H1 (cell line): Measurements from ENCODE around the gene PES1. TPM values are rescaled to one million over a fixed set of nuclear protein-coding genes. Genes with fewer than 3 reads are reported as not detected.

Experiments used
- CTCF ChIA-PET: fragments of 300-600 bp; sonication (Branson Sonifier 250); formaldehyde crosslinking; loops from one replicate; lab custom pipeline; 2021; ENCODE audit not compliant: partially characterized antibody; lab: Charles Lee
- POLR2A ChIA-PET: fragments of 300-600 bp; sonication (Branson Sonifier 250); formaldehyde crosslinking; loops from one replicate; lab custom pipeline; 2021; ENCODE audit warnings: inconsistent platforms; ENCODE audit not compliant: partially characterized antibody; lab: Charles Lee
- DNase-seq, 2 experiments: peaks; one replicate each; pipeline versions ENCODE4 v3.0.0 to v3.0.0-alpha.2; 2010 to 2022; ENCODE audit warnings: low spot score in 2 of 2, low read depth in 1 of 2, mixed read lengths in 1 of 2
- FAIRE-seq: peaks from 2 replicates; lab custom pipeline; 2011; peaks lifted over from hg19 to GRCh38; lab: Jason Lieb, UNC
- H2AFZ ChIP-seq: 2 replicates; pipeline ENCODE4 v1.8.1; 2012; ENCODE audit warnings: low read length, inconsistent platforms
- H2AK5ac ChIP-seq: 2 replicates; pipeline ENCODE4 v1.6.1; 2013; ENCODE audit warnings: low read depth, low read length
- H2BK120ac ChIP-seq: replicated peaks from 2 replicates; pipeline ENCODE3; 2013; ENCODE audit warnings: low read depth, low read length, inconsistent platforms
- H2BK12ac ChIP-seq: 2 replicates; pipeline ENCODE4 v1.6.1; 2013; ENCODE audit warnings: low read depth, low read length
- H2BK15ac ChIP-seq: 2 replicates; pipeline ENCODE4 v1.6.1; 2013; ENCODE audit warnings: low read length
- H2BK20ac ChIP-seq: 2 replicates; pipeline ENCODE4 v1.6.1; 2013; ENCODE audit warnings: low read length
- H2BK5ac ChIP-seq: 2 replicates; pipeline ENCODE4 v1.6.1; 2013; ENCODE audit warnings: low read depth, low read length
- H3K14ac ChIP-seq: 2 replicates; pipeline ENCODE4 v1.6.1; 2013; ENCODE audit warnings: inconsistent platforms; ENCODE audit not compliant: insufficient read length
- H3K18ac ChIP-seq: 2 replicates; pipeline ENCODE4 v1.6.1; 2013; ENCODE audit warnings: low read length; ENCODE audit errors: extremely low read depth
- H3K23ac ChIP-seq: 2 replicates; pipeline ENCODE4 v1.6.1; 2013; ENCODE audit warnings: inconsistent platforms; ENCODE audit not compliant: insufficient read length
- H3K23me2 ChIP-seq: 2 replicates; pipeline ENCODE4 v1.6.1; 2013; ENCODE audit warnings: low read depth, low read length
- H3K27ac ChIP-seq: 2 replicates; pipeline ENCODE4 v1.6.1; 2011; ENCODE audit warnings: low read depth, low read length, inconsistent platforms
- H3K27me3 ChIP-seq, 4 experiments: replicated peaks in 1 of 4; 1 replicate in 1 of 4; 2 replicates in 3 of 4; pipeline versions ENCODE4 v1.6.1 to v1.8.1; 2011 to 2013; ENCODE audit warnings: low read length in 3 of 4, mild to moderate bottlenecking in 3 of 4, inconsistent platforms in 2 of 4, mixed read lengths in 2 of 4, moderate library complexity in 1 of 4; ENCODE audit not compliant: control insufficient read depth in 3 of 4, insufficient read depth in 3 of 4; ENCODE audit errors: extremely low read depth in 1 of 4
- H3K36me3 ChIP-seq, 4 experiments: 2 replicates each; pipeline versions ENCODE4 v1.6.1 to v1.8.1; 2011 to 2013; ENCODE audit warnings: mild to moderate bottlenecking in 4 of 4, low read length in 3 of 4, moderate library complexity in 2 of 4, control low read depth in 1 of 4, inconsistent platforms in 1 of 4; ENCODE audit not compliant: insufficient read depth in 4 of 4, control insufficient read depth in 2 of 4
- H3K4ac ChIP-seq: replicated peaks from 2 replicates; pipeline ENCODE3; 2013; ENCODE audit warnings: low read length, low read depth, mixed read lengths, inconsistent platforms; ENCODE audit not compliant: insufficient read length
- H3K4me1 ChIP-seq, 4 experiments: replicated peaks in 1 of 4; 1 replicate in 1 of 4; 2 replicates in 3 of 4; pipeline versions ENCODE4 v1.6.1 to v1.8.1; 2011 to 2013; ENCODE audit warnings: low read length in 3 of 4, inconsistent platforms in 2 of 4, mixed read lengths in 1 of 4; ENCODE audit not compliant: insufficient read depth in 4 of 4, control insufficient read depth in 3 of 4
- H3K4me2 ChIP-seq, 2 experiments: 2 replicates each; pipeline versions ENCODE4 v1.6.1 to v1.8.1; 2011 to 2013; ENCODE audit warnings: low read depth in 2 of 2, low read length in 2 of 2, control low read depth in 1 of 2, inconsistent platforms in 1 of 2, mild to moderate bottlenecking in 1 of 2; ENCODE audit not compliant: insufficient read depth in 1 of 2
- H3K4me3 ChIP-seq, 4 experiments: fragments of 200-600, 300-600 bp in 1 of 4; sonication (generic), shearing (Covaris generic), sonication (Bioruptor Twin) in 1 of 4; 2 replicates each; pipeline versions ENCODE4 v1.5.1 to v1.8.1; 2011 to 2016; ENCODE audit warnings: low read length in 4 of 4, low read depth in 3 of 4, control low read depth in 2 of 4, inconsistent platforms in 2 of 4, mild to moderate bottlenecking in 2 of 4, mixed read lengths in 1 of 4, moderate library complexity in 1 of 4; ENCODE audit not compliant: insufficient read depth in 2 of 4; ENCODE audit errors: extremely low read depth in 1 of 4
- H3K56ac ChIP-seq: replicated peaks from 2 replicates; pipeline ENCODE3; 2013; ENCODE audit warnings: low read depth, mild to moderate bottlenecking, mixed read lengths, low read length, inconsistent platforms; ENCODE audit not compliant: insufficient read length
- H3K79me1 ChIP-seq: 2 replicates; pipeline ENCODE4 v1.6.1; 2013; ENCODE audit warnings: low read depth, low read length, control low read depth
- H3K79me2 ChIP-seq, 2 experiments: 2 replicates each; pipeline versions ENCODE4 v1.6.1 to v1.8.1; 2012 to 2013; ENCODE audit warnings: low read length in 2 of 2, mild to moderate bottlenecking in 2 of 2, inconsistent platforms in 1 of 2; ENCODE audit not compliant: insufficient read depth in 2 of 2, control insufficient read depth in 1 of 2
- H3K9ac ChIP-seq, 4 experiments: replicated peaks in 1 of 4; 1 replicate in 1 of 4; 2 replicates in 3 of 4; pipeline versions ENCODE4 v1.6.1 to v1.8.1; 2011 to 2013; ENCODE audit warnings: low read depth in 3 of 4, low read length in 3 of 4, control low read depth in 2 of 4, mild to moderate bottlenecking in 2 of 4, moderate library complexity in 2 of 4, inconsistent platforms in 1 of 4; ENCODE audit errors: extremely low read depth in 1 of 4
- H3K9me3 ChIP-seq, 2 experiments: 2 replicates each; pipeline versions ENCODE4 v1.6.1 to v1.8.1; 2012 to 2013; ENCODE audit warnings: mild to moderate bottlenecking in 2 of 2, moderate library complexity in 2 of 2, control low read depth in 1 of 2, inconsistent platforms in 1 of 2, low read depth in 1 of 2, low read length in 1 of 2, mixed read lengths in 1 of 2; ENCODE audit not compliant: insufficient read depth in 2 of 2
- H4K20me1 ChIP-seq, 2 experiments: replicated peaks in 1 of 2; 2 replicates each; pipeline versions ENCODE3 to v1.8.1; 2011 to 2013; ENCODE audit warnings: inconsistent platforms in 2 of 2, low read length in 2 of 2, mild to moderate bottlenecking in 1 of 2; ENCODE audit not compliant: insufficient read depth in 2 of 2, control insufficient read depth in 1 of 2
- H4K5ac ChIP-seq: 2 replicates; pipeline ENCODE4 v1.6.1; 2013; ENCODE audit warnings: low read length, low read depth, mixed read lengths, inconsistent platforms; ENCODE audit not compliant: insufficient read length
- H4K8ac ChIP-seq: 2 replicates; pipeline ENCODE4 v1.8.0; 2013; ENCODE audit warnings: mild to moderate bottlenecking, moderate library complexity, low read length, inconsistent platforms; ENCODE audit not compliant: insufficient read depth; ENCODE audit errors: extremely low read depth
- H4K91ac ChIP-seq: replicated peaks from 2 replicates; pipeline ENCODE3; 2013; ENCODE audit warnings: low read length, mixed read lengths, inconsistent platforms; ENCODE audit not compliant: insufficient read length
- ASH2L ChIP-seq: fragments of 200-600, 300-600 bp; sonication (generic); IDR thresholded peaks from one replicate; pipeline ENCODE4 v1.7.1; 2017; ENCODE audit warnings: low read length
- BACH1 ChIP-seq: IDR thresholded peaks from 2 replicates; pipeline ENCODE4 v1.6.1; 2012; ENCODE audit warnings: low read length, improper control_type of control experiment
- CTBP2 ChIP-seq: IDR thresholded peaks from 2 replicates; pipeline ENCODE4 v1.7.0; 2011; ENCODE audit warnings: borderline replicate concordance, mild to moderate bottlenecking, moderate library complexity, mixed read lengths, low read length; ENCODE audit not compliant: insufficient read depth, insufficient read length
- GTF2F1 ChIP-seq: IDR thresholded peaks from 2 replicates; pipeline ENCODE4 v1.6.1; 2012; ENCODE audit warnings: low read depth, low read length, improper control_type of control experiment, borderline replicate concordance
- KDM4A ChIP-seq: IDR thresholded peaks from one replicate; pipeline ENCODE4 v1.7.1; 2012; ENCODE audit warnings: low read depth, mild to moderate bottlenecking, moderate library complexity, low read length, inconsistent platforms; ENCODE audit not compliant: severe bottlenecking
- MAFK ChIP-seq: IDR thresholded peaks from 2 replicates; pipeline ENCODE4 v1.6.1; 2012; ENCODE audit warnings: low read depth, mild to moderate bottlenecking, improper control_type of control experiment, low read length
- SAP30 ChIP-seq: fragments of 300-600 bp; sonication (generic); IDR thresholded peaks from 2 replicates; pipeline ENCODE4 v1.7.1; 2012; ENCODE audit warnings: low read length, moderate library complexity, mild to moderate bottlenecking, inconsistent platforms; ENCODE audit not compliant: insufficient read depth, insufficient replicate concordance
- SP1 ChIP-seq: IDR thresholded peaks from 2 replicates; pipeline ENCODE4 v1.6.1; 2011; ENCODE audit warnings: low read depth, low read length
- USF2 ChIP-seq: IDR thresholded peaks from 2 replicates; pipeline ENCODE4 v1.6.1; 2011; ENCODE audit warnings: low read length, improper control_type of control experiment
- WGBS, 2 experiments: shearing (Covaris generic) in 1 of 2; methylation state at CpG; one replicate each; pipeline versions ENCODE4 v1.1.6 to v1.1.7; 2013 to 2015; ENCODE audit warnings: low lambda C conversion rate in 2 of 2, mixed read lengths in 2 of 2, inconsistent platforms in 1 of 2, low coverage in 1 of 2, missing lambda C conversion rate in 1 of 2; ENCODE audit not compliant: insufficient replicate concordance in 2 of 2, insufficient coverage in 1 of 2, insufficient read length in 1 of 2; ENCODE audit errors: extremely low coverage in 1 of 2, missing lambda C conversion rate in 1 of 2; 5-methylcytosine and 5-hydroxymethylcytosine counted together
- polyA plus RNA-seq, 7 experiments: library from polyadenylated mRNA; depleted of rRNA in 3 of 7; stranded (reverse) in 5 of 7; unstranded in 2 of 7; fragments of >200 nt in 5 of 7; fragments of 200-250 nt in 2 of 7; gene quantifications; 1 replicate in 5 of 7; 2 replicates in 1 of 7; 4 replicates in 1 of 7; pipeline versions ENCODE4 v1.2.1 to v1.2.3, GENCODE V29; 2011 to 2013; ENCODE audit warnings: missing spikeins in 2 of 7, mixed read lengths in 2 of 7
- total RNA-seq: library from RNA; stranded (reverse); fragmentation: NEBNext Ultra II Directional; extraction: Animal tissue kit (Norgen Biotek cat#: 25700); gene quantifications from 2 replicates; pipeline ENCODE4 v1.2.1, GENCODE V29; 2021

The PES1 gene
- total and polyA plus RNA-seq, 2 of the 8 experiments (the other 6 are each of a cell fraction or from before 2014, with no cell fraction given): 121 to 191 TPM

GRCh38 chr22:30596199-30596598, 4.5 kb upstream of the PES1 start:
- H3K79me2 ChIP-seq: peaks cover 3 to 5% of the 10 kb centered on the region in 2 experiments
- no peaks in the 10 kb centered on the region for H3K79me1 ChIP-seq
- no peak overlapping the region for H4K5ac ChIP-seq
- no peaks in the 10 kb centered on the region for H3K36me3 ChIP-seq
- H2BK20ac ChIP-seq: no peak overlapping the region
- peaks cover 2% of the 10 kb centered on the region for H3K23me2 ChIP-seq
- H3K9ac ChIP-seq: no peak overlapping the region
- no peak overlapping the region for H3K4me3 ChIP-seq
- 79% methylated on average over 2 of the region's 2 CpGs; no CpG with 5 or more reads in 1 of the 2 experiments for WGBS, 2 experiments
- H4K8ac ChIP-seq: no peak overlapping the region
- no peak overlapping the region for H3K4me2 ChIP-seq
- no peak overlapping the region for H2BK5ac ChIP-seq
- H3K56ac ChIP-seq: no peak overlapping the region
- ChIA-PET POLR2A (interaction anchor here (0.7 to 0.9 kb wide), 3 partner anchors 9 to 62 kb away, joined by 3 to 4 read pairs (median 3); no protein-coding TSS in a partner anchor), CTCF (interaction anchor here (0.9 to 7.6 kb wide), 3 partner anchors 10 to 159 kb away, joined by 3 to 52 read pairs (median 3); partner anchors contain the start of gene TCN2)
- no peak overlapping the region for H3K27ac ChIP-seq
- H3K9me3 ChIP-seq: no peaks in the 10 kb centered on the region
- no peak overlapping the region for H2AFZ ChIP-seq
- no peak overlapping the region for H3K14ac ChIP-seq
- no peak overlapping the region for H3K18ac ChIP-seq
- H2BK15ac ChIP-seq: no peak overlapping the region
- no peaks in the 10 kb centered on the region; a peak in 2 of 7 replicates for H3K27me3 ChIP-seq
- no peak overlapping the region for H3K23ac ChIP-seq
- H3K4me1 ChIP-seq: 0 out of 7 replicates have a peak, but pooled peaks cover 0 to under 1% (median 0%) of the 10 kb centered on the region in 4 experiments
- peaks cover 0 to 2% of the 10 kb centered on the region in 2 experiments for H4K20me1 ChIP-seq
- no peak overlapping the region for H4K91ac ChIP-seq
- no peak for FAIRE-seq
- no peak overlapping the region for H3K4ac ChIP-seq
- DNase-seq: no peak
- H2AK5ac ChIP-seq: no peak overlapping the region
- H2BK12ac ChIP-seq: no peak overlapping the region
- no peak overlapping the region for H2BK120ac ChIP-seq
- TF ChIP-seq BACH1: no peak
- no peak for TF ChIP-seq ASH2L
- no peak for TF ChIP-seq SP1
- no peak for TF ChIP-seq MAFK
- TF ChIP-seq SAP30: no peak
- no peak for TF ChIP-seq GTF2F1
- no peak for TF ChIP-seq KDM4A
- no peak for TF ChIP-seq CTBP2
- TF ChIP-seq USF2: no peak
